Uterus (tissue), 4 donors: Measurements from ENCODE around the gene CA10. TPM values are rescaled to one million over a fixed set of nuclear protein-coding genes. Genes with fewer than 3 reads are reported as not detected.

Source experiments
- DNase-seq, 2 donors: peaks; one replicate each; pipeline ENCODE4 v3.0.0-alpha.2; 2019 to 2020
- H3K27ac ChIP-seq, 2 donors: fragments of 200-600 bp; sonication (generic); 1 replicate in 1 of 2; 2 replicates in 1 of 2; pipeline ENCODE4 v1.5.1; 2016 to 2018
- H3K27me3 ChIP-seq, 2 donors: fragments of 200-600 bp; sonication (generic); one replicate each; pipeline ENCODE4 v1.5.1; 2018 to 2019; ENCODE audit warnings: control low read depth in 1 of 2
- H3K36me3 ChIP-seq, 2 donors: fragments of 200-600 bp; sonication (generic); one replicate each; pipeline ENCODE4 v1.5.1; 2019; ENCODE audit warnings: control low read depth in 1 of 2
- H3K4me1 ChIP-seq, 2 donors: fragments of 200-600 bp; sonication (generic); one replicate each; pipeline ENCODE4 v1.5.1; 2018 to 2019; ENCODE audit warnings: control low read depth in 1 of 2
- H3K4me3 ChIP-seq, 2 donors: fragments of 200-600 bp; sonication (generic); 1 replicate in 1 of 2; 2 replicates in 1 of 2; pipeline ENCODE4 v1.5.1; 2018 to 2019; ENCODE audit warnings: mild to moderate bottlenecking in 1 of 2
- H3K9me3 ChIP-seq, 2 donors: fragments of 200-600 bp; sonication (generic); one replicate each; pipeline ENCODE4 v1.5.1; 2019; ENCODE audit warnings: control low read depth in 1 of 2
- POLR2A ChIP-seq, 2 donors: fragments of 450-650 bp; IDR thresholded peaks; one replicate each; pipeline ENCODE4 v1.6.1; 2016; ENCODE audit warnings: antibody characterized with exemption in 2 of 2, mild to moderate bottlenecking in 1 of 2, moderate library complexity in 1 of 2
- intact Hi-C: fragments of 100-400 bp; cut with DNase I; formaldehyde crosslinking; loops from one replicate; pipeline ENCODE4 v1.15.1; 2023; ENCODE audit warnings: low total_unique reads
- total RNA-seq, 4 donors: library from RNA; depleted of rRNA in 3 of 4; stranded (reverse); fragments of >200 nt in 3 of 4; gene quantifications; one replicate each; pipeline versions ENCODE4 v1.1.0 to v1.2.4, GENCODE V29; 2014 to 2023
- TF ChIP-seq, protein P1 (sequence below), 4 experiments: fragments of 200-600 bp in 2 of 4; fragments of 450-650 bp in 2 of 4; sonication (generic) in 2 of 4; IDR thresholded peaks; one replicate each; pipeline ENCODE4 v1.5.1; 2016 to 2019; ENCODE audit warnings: antibody characterized with exemption in 4 of 4, mild to moderate bottlenecking in 2 of 4, moderate library complexity in 1 of 4
- donor health status: DM: yes; HTN: yes; CAD: no.

The CA10 gene
- total RNA-seq, 4 donors from 2014 or later: 5.3 TPM; not detected in 3

- TF ChIP-seq POLR2A (IDR thresholded peaks at IDR 0.05): no peak
- TF ChIP-seq, protein P1, sequence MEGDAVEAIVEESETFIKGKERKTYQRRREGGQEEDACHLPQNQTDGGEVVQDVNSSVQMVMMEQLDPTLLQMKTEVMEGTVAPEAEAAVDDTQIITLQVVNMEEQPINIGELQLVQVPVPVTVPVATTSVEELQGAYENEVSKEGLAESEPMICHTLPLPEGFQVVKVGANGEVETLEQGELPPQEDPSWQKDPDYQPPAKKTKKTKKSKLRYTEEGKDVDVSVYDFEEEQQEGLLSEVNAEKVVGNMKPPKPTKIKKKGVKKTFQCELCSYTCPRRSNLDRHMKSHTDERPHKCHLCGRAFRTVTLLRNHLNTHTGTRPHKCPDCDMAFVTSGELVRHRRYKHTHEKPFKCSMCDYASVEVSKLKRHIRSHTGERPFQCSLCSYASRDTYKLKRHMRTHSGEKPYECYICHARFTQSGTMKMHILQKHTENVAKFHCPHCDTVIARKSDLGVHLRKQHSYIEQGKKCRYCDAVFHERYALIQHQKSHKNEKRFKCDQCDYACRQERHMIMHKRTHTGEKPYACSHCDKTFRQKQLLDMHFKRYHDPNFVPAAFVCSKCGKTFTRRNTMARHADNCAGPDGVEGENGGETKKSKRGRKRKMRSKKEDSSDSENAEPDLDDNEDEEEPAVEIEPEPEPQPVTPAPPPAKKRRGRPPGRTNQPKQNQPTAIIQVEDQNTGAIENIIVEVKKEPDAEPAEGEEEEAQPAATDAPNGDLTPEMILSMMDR (IDR thresholded peaks at IDR 0.05): no peak
- H3K4me3 ChIP-seq: no peak overlapping the region
- no peaks in the 10 kb centered on the region for H3K27me3 ChIP-seq
- no peaks in the 10 kb centered on the region for H3K9me3 ChIP-seq
- H3K4me1 ChIP-seq: no peaks in the 10 kb centered on the region
- DNase-seq: no peak
- H3K27ac ChIP-seq: no peak overlapping the region
- H3K36me3 ChIP-seq: no peaks in the 10 kb centered on the region
- intact Hi-C loops: no loop called here
These were observed 130.8 kb downstream of the CA10 start for GRCh38 chr17:52027620-52028295.

DNA sequence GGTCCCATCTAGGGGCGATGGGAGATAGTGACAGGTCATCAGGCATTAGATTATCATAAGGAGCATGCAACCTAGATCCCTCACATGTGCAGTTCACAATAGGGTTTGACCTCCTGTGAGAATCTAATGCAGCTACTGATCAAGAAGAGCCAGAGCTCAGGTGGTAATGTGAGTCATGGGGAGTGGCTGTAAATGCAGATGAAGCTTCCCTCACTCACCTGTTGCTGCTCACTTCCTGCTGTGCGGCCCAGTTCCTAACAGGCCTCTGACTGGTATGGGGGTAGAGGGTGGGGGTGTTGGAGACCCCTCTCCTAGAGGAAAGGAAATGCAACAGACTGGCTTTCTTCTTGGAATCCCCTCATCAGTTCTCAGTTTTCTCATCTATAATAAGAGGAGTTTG is 131.4 kb downstream of the CA10 start:
- Histone ChIP-seq H3K4me3 (no peak overlapping the region), H3K36me3 (no peaks in the 10 kb centered on the region), H3K27ac (no peak overlapping the region), H3K9me3 (no peaks in the 10 kb centered on the region), H3K4me1 (no peaks in the 10 kb centered on the region), H3K27me3 (no peaks in the 10 kb centered on the region)
- TF ChIP-seq, protein P1 (IDR thresholded peaks at IDR 0.05): no peak
- no peak for DNase-seq
- intact Hi-C loops: no loop called here

DNA sequence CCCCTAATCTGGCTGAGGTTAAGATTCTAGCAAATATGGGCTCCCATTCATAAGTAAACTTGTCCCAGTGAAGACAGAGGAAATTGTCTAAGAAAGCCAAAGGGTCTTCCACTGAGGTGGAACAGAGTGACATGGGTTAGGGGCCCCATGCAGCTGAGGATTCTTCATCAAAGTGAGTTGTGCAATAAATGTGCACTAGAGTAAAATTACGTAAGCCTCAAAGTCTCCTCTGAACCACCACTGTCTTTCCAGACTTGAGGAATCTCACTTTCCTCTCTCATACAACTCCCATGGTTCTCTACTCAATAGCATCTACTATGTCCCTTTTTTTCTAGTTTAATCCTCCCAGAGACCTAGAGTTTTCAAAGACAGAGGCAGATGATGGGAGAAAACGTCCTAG is 132.4 kb downstream of the CA10 start:
- no peak for DNase-seq
- Histone ChIP-seq H3K36me3 (no peaks in the 10 kb centered on the region), H3K9me3 (no peaks in the 10 kb centered on the region), H3K4me3 (no peak overlapping the region), H3K27ac (no peak overlapping the region), H3K27me3 (no peaks in the 10 kb centered on the region), H3K4me1 (no peaks in the 10 kb centered on the region)
- intact Hi-C loops: no loop called here
- TF ChIP-seq, protein P1 (IDR thresholded peaks at IDR 0.05): no peak
- no peak for TF ChIP-seq POLR2A (IDR thresholded peaks at IDR 0.05)

DNA sequence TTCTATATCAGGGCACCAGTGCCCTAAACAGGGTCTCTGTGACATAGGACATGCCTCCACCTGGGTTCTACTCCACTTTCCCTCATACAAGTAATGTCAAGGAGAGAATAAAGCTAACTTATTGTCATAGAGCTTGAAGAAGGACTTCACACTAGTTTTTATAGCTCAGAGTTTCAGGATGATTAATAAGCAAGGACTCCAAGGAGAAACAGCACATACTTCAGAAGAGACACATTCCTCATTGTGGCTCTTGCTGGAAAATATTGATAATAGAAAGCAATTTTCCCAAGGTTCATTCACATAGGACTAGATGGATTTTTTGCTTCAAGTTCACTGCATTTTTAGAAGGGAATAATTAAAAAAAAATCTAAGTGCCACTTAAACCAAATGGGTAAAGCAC is 133.3 kb downstream of the CA10 start:
- Histone ChIP-seq H3K27me3 (no peaks in the 10 kb centered on the region), H3K36me3 (no peaks in the 10 kb centered on the region), H3K4me1 (no peaks in the 10 kb centered on the region), H3K27ac (no peak overlapping the region), H3K9me3 (no peaks in the 10 kb centered on the region), H3K4me3 (no peak overlapping the region)
- intact Hi-C loops: no loop called here
- TF ChIP-seq POLR2A (IDR thresholded peaks at IDR 0.05): no peak
- no peak for DNase-seq

DNA sequence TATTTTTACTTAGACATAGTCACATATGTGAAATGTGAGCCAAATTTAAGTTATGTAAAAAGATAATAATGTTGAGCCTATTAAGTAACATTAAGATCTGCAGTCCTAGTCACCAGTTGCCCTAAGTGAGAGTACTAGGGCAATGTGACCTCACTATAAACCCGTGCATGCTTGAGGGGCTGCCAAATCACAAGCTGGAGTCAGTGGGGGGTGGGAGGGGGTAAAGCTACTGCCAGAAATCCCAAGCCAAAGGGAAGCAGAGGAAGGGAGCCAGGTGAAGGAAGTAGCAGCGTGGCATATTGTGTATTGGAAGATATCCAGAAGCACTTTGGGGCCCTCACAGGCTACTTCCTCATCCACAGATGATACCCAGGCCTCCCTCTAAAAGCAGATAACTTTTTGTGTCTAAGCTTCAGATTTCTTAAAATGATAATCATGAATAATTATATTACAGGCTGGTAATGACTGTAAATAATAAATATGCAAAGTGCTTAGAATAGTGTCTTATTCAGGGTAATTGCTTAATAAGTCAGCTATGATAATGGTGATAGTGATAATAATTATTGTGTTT is 134.1 kb downstream of the CA10 start:
- Histone ChIP-seq H3K4me3 (no peak overlapping the region), H3K4me1 (no peaks in the 10 kb centered on the region), H3K27ac (no peak overlapping the region), H3K36me3 (no peaks in the 10 kb centered on the region), H3K27me3 (no peaks in the 10 kb centered on the region), H3K9me3 (no peaks in the 10 kb centered on the region)
- intact Hi-C loops: no loop called here
- no peak for DNase-seq
- TF ChIP-seq, protein P1 (IDR thresholded peaks at IDR 0.05): no peak
- no peak for TF ChIP-seq POLR2A (IDR thresholded peaks at IDR 0.05)
